ENCODE data around the gene SDHA.
"Not testable (repeated sequence)": the region's sequence is repeated elsewhere in the genome, so short reads cannot be mapped to it uniquely, and the experiment has no call there.

The SDHA gene

DNA sequence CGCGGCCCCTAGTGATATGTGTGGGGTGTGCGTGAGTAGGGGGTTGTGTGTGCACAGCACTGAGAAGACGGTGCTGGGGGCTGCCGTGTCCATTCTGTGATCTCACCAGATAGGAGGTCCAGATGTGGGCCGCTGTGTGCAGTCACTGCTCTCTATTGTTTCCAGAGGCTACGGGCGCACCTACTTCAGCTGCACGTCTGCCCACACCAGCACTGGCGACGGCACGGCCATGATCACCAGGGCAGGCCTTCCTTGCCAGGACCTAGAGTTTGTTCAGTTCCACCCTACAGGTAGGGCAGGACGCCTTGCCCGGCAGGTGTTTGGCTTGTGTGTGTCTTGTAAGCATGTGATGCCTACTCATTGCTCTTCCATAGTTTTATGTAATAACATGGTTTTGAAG lies 12.6 kb downstream of the SDHA start:
- H3K4me3 ChIP-seq (ENCODE audit: insufficient read depth, low read length, poor library complexity, severe bottlenecking), result no peak overlapping the region
- H3K9ac ChIP-seq (ENCODE audit: low read length), result no peak overlapping the region
- H3K79me2 ChIP-seq (ENCODE audit: insufficient read depth, low read length), result no peaks in the 10 kb centered on the region
- no peak overlapping the region for H3K4me2 ChIP-seq (ENCODE audit: low read depth, low read length, poor library complexity, severe bottlenecking)
- peaks cover 5% of the 10 kb centered on the region; the same call in 1 of the 2 replicates for H3K36me3 ChIP-seq (ENCODE audit: low read length)
- no peaks in the 10 kb centered on the region; the same call in 1 of the 2 replicates for H3F3A ChIP-seq (ENCODE audit: insufficient read depth)
- no peak overlapping the region for H2AFZ ChIP-seq (ENCODE audit: low read depth, low read length, severe bottlenecking)
- no peak for TF ChIP-seq EZH2phosphoT487 (conservative IDR thresholded peaks at IDR 0.05; ENCODE audit: low read length)
- TF ChIP-seq, protein P1, sequence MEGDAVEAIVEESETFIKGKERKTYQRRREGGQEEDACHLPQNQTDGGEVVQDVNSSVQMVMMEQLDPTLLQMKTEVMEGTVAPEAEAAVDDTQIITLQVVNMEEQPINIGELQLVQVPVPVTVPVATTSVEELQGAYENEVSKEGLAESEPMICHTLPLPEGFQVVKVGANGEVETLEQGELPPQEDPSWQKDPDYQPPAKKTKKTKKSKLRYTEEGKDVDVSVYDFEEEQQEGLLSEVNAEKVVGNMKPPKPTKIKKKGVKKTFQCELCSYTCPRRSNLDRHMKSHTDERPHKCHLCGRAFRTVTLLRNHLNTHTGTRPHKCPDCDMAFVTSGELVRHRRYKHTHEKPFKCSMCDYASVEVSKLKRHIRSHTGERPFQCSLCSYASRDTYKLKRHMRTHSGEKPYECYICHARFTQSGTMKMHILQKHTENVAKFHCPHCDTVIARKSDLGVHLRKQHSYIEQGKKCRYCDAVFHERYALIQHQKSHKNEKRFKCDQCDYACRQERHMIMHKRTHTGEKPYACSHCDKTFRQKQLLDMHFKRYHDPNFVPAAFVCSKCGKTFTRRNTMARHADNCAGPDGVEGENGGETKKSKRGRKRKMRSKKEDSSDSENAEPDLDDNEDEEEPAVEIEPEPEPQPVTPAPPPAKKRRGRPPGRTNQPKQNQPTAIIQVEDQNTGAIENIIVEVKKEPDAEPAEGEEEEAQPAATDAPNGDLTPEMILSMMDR (IDR thresholded peaks at IDR 0.05; ENCODE audit: insufficient read depth, low read length, poor library complexity, severe bottlenecking), result no peak
- no peaks in the 10 kb centered on the region for H3K9me3 ChIP-seq (ENCODE audit: insufficient read depth, low read length)
- H3K27me3 ChIP-seq (ENCODE audit: low read length), result no peaks in the 10 kb centered on the region
- no peaks in the 10 kb centered on the region for H3K9me2 ChIP-seq (replicated peaks; ENCODE audit: insufficient read depth, low read length)
- no peak overlapping the region for H3K27ac ChIP-seq (ENCODE audit: low read depth, low read length)
- H4K20me1 ChIP-seq (ENCODE audit: low read depth, low read length), result no peaks in the 10 kb centered on the region

DNA sequence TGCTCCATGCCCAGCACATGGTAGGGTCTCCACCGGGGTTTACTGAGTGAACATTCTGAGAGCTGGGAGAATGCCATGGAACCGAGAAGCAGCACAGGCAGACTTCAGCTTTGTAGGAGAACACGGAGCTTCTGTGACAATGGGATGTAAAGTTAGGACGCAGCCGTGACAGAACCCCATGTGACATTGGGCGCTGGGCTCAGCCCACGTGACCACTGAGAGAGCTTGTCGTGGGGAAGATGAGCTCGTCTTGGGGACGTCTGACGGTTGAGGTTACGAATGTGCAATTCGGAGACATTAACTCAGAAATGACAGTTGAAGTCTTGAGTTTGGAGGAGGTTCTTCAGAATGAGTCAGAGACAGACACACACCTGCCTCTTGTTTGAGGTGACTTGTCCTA lies 13.5 kb downstream of the SDHA start:
- TF ChIP-seq EZH2phosphoT487 (conservative IDR thresholded peaks at IDR 0.05; ENCODE audit: low read length), result no peak
- TF ChIP-seq, protein P1 (IDR thresholded peaks at IDR 0.05; ENCODE audit: insufficient read depth, low read length, poor library complexity, severe bottlenecking), result no peak
- no peak overlapping the region for H3K9ac ChIP-seq (ENCODE audit: low read length)
- no peaks in the 10 kb centered on the region for H3K9me3 ChIP-seq (ENCODE audit: insufficient read depth, low read length)
- no peaks in the 10 kb centered on the region for H3K27me3 ChIP-seq (ENCODE audit: low read length)
- H3F3A ChIP-seq (ENCODE audit: insufficient read depth), result no peaks in the 10 kb centered on the region; the same call in 1 of the 2 replicates
- H4K20me1 ChIP-seq (ENCODE audit: low read depth, low read length), result no peaks in the 10 kb centered on the region
- peaks cover 5% of the 10 kb centered on the region; the same call in 1 of the 2 replicates for H3K36me3 ChIP-seq (ENCODE audit: low read length)
- H3K4me3 ChIP-seq (ENCODE audit: insufficient read depth, low read length, poor library complexity, severe bottlenecking), result no peak overlapping the region
- H2AFZ ChIP-seq (ENCODE audit: low read depth, low read length, severe bottlenecking), result no peak overlapping the region
- no peak overlapping the region for H3K4me2 ChIP-seq (ENCODE audit: low read depth, low read length, poor library complexity, severe bottlenecking)
- no peaks in the 10 kb centered on the region for H3K9me2 ChIP-seq (replicated peaks; ENCODE audit: insufficient read depth, low read length)
- no peaks in the 10 kb centered on the region for H3K79me2 ChIP-seq (ENCODE audit: insufficient read depth, low read length)
- no peak overlapping the region for H3K27ac ChIP-seq (ENCODE audit: low read depth, low read length)

DNA sequence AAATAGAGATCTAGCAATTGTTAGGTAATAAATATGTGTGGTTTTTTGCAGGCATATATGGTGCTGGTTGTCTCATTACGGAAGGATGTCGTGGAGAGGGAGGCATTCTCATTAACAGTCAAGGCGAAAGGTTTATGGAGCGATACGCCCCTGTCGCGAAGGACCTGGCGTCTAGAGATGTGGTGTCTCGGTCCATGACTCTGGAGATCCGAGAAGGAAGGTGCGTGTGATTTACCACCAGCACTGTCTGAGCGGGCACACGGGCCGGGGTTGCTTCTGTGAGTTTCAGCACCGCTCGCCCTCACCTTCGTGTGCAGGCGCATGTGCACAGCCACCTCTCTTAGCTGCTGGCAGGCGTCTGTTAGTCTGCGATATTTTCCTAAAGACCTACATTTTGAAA lies 15.3 kb downstream of the SDHA start:
- not testable (repeated sequence) for H4K20me1 ChIP-seq (ENCODE audit: low read depth, low read length); H3K9me3 ChIP-seq (ENCODE audit: insufficient read depth, low read length); H3K79me2 ChIP-seq (ENCODE audit: insufficient read depth, low read length); H3K9ac ChIP-seq (ENCODE audit: low read length); H3K4me2 ChIP-seq (ENCODE audit: low read depth, low read length, poor library complexity, severe bottlenecking); H3K4me3 ChIP-seq (ENCODE audit: insufficient read depth, low read length, poor library complexity, severe bottlenecking); H3K9me2 ChIP-seq (replicated peaks; ENCODE audit: insufficient read depth, low read length); H3F3A ChIP-seq (ENCODE audit: insufficient read depth); H3K27ac ChIP-seq (ENCODE audit: low read depth, low read length); H2AFZ ChIP-seq (ENCODE audit: low read depth, low read length, severe bottlenecking); H3K36me3 ChIP-seq (ENCODE audit: low read length); H3K27me3 ChIP-seq (ENCODE audit: low read length)

DNA sequence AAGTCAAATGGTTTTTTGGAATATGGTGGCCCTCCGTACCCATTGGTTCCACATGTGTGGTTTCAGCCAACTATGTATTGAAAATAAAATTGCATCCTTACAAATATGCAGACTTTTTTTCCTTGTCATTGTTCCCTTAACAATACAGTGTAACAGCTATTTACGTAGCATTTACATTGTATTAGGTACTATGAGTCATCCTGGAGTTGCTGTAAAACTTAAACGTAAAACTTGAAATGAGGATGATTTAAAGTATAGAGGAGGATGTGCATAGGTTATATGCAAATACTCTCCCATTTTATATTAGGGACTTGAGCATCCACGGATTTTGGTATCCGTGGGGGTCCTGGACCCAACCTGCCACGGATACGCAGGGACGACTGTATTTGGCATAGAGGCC lies 16.3 kb downstream of the SDHA start:
- no peaks in the 10 kb centered on the region for H3K79me2 ChIP-seq (ENCODE audit: insufficient read depth, low read length)
- no peaks in the 10 kb centered on the region for H3K27me3 ChIP-seq (ENCODE audit: low read length)
- no peak overlapping the region for H3K4me2 ChIP-seq (ENCODE audit: low read depth, low read length, poor library complexity, severe bottlenecking)
- H3K36me3 ChIP-seq (ENCODE audit: low read length), result 0 out of 2 replicates have a peak, but pooled peaks cover 4% of the 10 kb centered on the region
- no peak overlapping the region for H2AFZ ChIP-seq (ENCODE audit: low read depth, low read length, severe bottlenecking)
- H3K9me2 ChIP-seq (replicated peaks; ENCODE audit: insufficient read depth, low read length), result no peaks in the 10 kb centered on the region
- TF ChIP-seq, protein P1 (IDR thresholded peaks at IDR 0.05; ENCODE audit: insufficient read depth, low read length, poor library complexity, severe bottlenecking), result no peak
- TF ChIP-seq EZH2phosphoT487 (conservative IDR thresholded peaks at IDR 0.05; ENCODE audit: low read length), result no peak
- H3K9me3 ChIP-seq (ENCODE audit: insufficient read depth, low read length), result no peaks in the 10 kb centered on the region
- H3K4me3 ChIP-seq (ENCODE audit: insufficient read depth, low read length, poor library complexity, severe bottlenecking), result no peak overlapping the region
- no peaks in the 10 kb centered on the region for H3F3A ChIP-seq (ENCODE audit: insufficient read depth)
- H3K27ac ChIP-seq (ENCODE audit: low read depth, low read length), result no peak overlapping the region
- no peak overlapping the region for H3K9ac ChIP-seq (ENCODE audit: low read length)
- no peaks in the 10 kb centered on the region for H4K20me1 ChIP-seq (ENCODE audit: low read depth, low read length)

DNA sequence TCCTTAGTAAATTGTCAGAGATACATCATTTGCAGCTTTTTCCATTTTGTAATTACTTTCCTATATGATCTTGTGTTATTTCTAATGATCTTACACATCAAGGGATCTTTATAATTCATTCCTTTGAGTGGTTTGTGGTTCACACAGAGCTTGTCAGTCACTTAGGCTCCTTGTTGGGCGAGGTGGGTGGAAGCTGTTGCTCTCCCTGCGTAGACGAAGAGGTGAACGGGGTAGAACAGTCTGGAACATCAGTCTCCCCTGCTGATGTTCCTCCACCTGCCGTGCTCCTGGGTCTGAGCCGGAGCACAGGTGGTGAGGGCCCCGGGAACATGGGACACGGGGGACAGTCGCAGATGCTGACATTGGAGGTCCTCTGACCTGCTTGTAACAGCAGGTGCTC lies 17.4 kb downstream of the SDHA start:
- not testable (repeated sequence) for H4K20me1 ChIP-seq (ENCODE audit: low read depth, low read length); H3K9ac ChIP-seq (ENCODE audit: low read length); H2AFZ ChIP-seq (ENCODE audit: low read depth, low read length, severe bottlenecking); H3K36me3 ChIP-seq (ENCODE audit: low read length); H3K9me3 ChIP-seq (ENCODE audit: insufficient read depth, low read length); H3K79me2 ChIP-seq (ENCODE audit: insufficient read depth, low read length); H3K27ac ChIP-seq (ENCODE audit: low read depth, low read length); H3K4me3 ChIP-seq (ENCODE audit: insufficient read depth, low read length, poor library complexity, severe bottlenecking); H3K4me2 ChIP-seq (ENCODE audit: low read depth, low read length, poor library complexity, severe bottlenecking); H3K27me3 ChIP-seq (ENCODE audit: low read length); H3F3A ChIP-seq (ENCODE audit: insufficient read depth); H3K9me2 ChIP-seq (replicated peaks; ENCODE audit: insufficient read depth, low read length)

DNA sequence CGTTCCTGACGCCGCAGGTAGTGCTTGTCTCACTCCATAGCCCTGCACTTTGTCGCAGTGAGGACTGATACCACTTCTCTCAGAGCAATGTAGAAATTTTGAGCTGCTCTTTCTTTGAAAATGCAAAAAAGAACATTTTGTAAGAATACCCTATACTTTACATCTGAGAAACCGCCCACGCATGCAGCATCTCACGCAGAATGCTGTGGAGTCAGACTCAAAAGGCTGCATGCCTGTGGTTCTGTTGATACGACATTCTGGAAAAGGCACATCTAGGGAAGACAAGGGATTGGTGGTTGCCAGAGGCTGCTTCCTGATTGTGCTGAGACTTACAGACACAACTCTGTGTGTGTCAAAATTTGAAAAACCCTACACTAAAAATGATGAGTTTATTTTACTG lies 19.8 kb downstream of the SDHA start:
- peaks cover 12% of the 10 kb centered on the region; the same call in 1 of the 2 replicates for H3K36me3 ChIP-seq (ENCODE audit: low read length)
- not testable (repeated sequence) for H3K9me2 ChIP-seq (replicated peaks; ENCODE audit: insufficient read depth, low read length); H3K9ac ChIP-seq (ENCODE audit: low read length); H3F3A ChIP-seq (ENCODE audit: insufficient read depth); H3K27ac ChIP-seq (ENCODE audit: low read depth, low read length); H3K9me3 ChIP-seq (ENCODE audit: insufficient read depth, low read length); H3K27me3 ChIP-seq (ENCODE audit: low read length); H2AFZ ChIP-seq (ENCODE audit: low read depth, low read length, severe bottlenecking); H3K4me3 ChIP-seq (ENCODE audit: insufficient read depth, low read length, poor library complexity, severe bottlenecking); H3K79me2 ChIP-seq (ENCODE audit: insufficient read depth, low read length); H3K4me2 ChIP-seq (ENCODE audit: low read depth, low read length, poor library complexity, severe bottlenecking); H4K20me1 ChIP-seq (ENCODE audit: low read depth, low read length)

Measured in SU-DHL-6 (cell line).